PFSK-1 (cell line): ENCODE results near the gene ACAP2.

Experiments used
- FOXP2 ChIP-seq: optimal IDR thresholded peaks from 2 replicates; pipeline ENCODE3; 2011; ENCODE audit warnings: borderline replicate concordance, control low read depth, inconsistent platforms; ENCODE audit not compliant: insufficient read depth; ENCODE audit errors: extremely low read length, extremely low read depth
- POLR2AphosphoS5 ChIP-seq: IDR thresholded peaks from 2 replicates; pipeline ENCODE4 v1.6.1; 2012; ENCODE audit warnings: low read depth, mild to moderate bottlenecking, control low read depth, low read length, moderate library complexity
- SIN3A ChIP-seq: IDR thresholded peaks from 2 replicates; pipeline ENCODE4 v1.6.1; 2012; ENCODE audit warnings: mild to moderate bottlenecking, low read length, moderate library complexity, borderline replicate concordance; ENCODE audit not compliant: insufficient read depth
- TAF1 ChIP-seq: IDR thresholded peaks from 2 replicates; pipeline ENCODE4 v1.6.1; 2012; ENCODE audit warnings: low read length, control low read depth, borderline replicate concordance; ENCODE audit not compliant: insufficient read depth
- TF ChIP-seq, protein P1 (sequence below), 2 experiments: IDR thresholded peaks; 2 replicates each; pipeline versions ENCODE4 v1.6.1 to v1.8.0; 2011 to 2012; ENCODE audit warnings: low read depth in 2 of 2, low read length in 2 of 2, control low read depth in 1 of 2, inconsistent platforms in 1 of 2, mild to moderate bottlenecking in 1 of 2, moderate library complexity in 1 of 2; ENCODE audit not compliant: insufficient read depth in 1 of 2

Gene ACAP2

DNA sequence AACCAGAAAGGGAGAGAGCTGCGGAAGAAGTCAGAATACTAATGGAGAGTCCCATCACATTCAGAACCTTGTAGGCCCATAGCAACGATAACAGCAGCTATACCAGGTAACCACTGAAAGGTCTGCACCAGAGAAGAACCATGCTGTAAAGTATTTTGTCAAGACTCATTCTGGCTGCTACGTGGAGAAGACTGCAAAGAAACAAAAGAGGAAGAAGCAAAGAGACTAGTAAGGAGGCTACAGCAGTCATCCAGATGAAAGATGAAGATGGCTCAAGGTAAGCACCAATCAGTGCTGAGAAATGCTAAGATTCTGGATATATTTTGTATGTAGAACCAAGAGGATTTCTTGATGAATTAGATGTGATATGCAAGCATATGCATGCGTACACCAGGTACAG is 39.6 kb downstream of the ACAP2 start:
- TF ChIP-seq TAF1 = no peak
- TF ChIP-seq SIN3A = no peak
- TF ChIP-seq POLR2AphosphoS5 = no peak
- TF ChIP-seq, protein P1, sequence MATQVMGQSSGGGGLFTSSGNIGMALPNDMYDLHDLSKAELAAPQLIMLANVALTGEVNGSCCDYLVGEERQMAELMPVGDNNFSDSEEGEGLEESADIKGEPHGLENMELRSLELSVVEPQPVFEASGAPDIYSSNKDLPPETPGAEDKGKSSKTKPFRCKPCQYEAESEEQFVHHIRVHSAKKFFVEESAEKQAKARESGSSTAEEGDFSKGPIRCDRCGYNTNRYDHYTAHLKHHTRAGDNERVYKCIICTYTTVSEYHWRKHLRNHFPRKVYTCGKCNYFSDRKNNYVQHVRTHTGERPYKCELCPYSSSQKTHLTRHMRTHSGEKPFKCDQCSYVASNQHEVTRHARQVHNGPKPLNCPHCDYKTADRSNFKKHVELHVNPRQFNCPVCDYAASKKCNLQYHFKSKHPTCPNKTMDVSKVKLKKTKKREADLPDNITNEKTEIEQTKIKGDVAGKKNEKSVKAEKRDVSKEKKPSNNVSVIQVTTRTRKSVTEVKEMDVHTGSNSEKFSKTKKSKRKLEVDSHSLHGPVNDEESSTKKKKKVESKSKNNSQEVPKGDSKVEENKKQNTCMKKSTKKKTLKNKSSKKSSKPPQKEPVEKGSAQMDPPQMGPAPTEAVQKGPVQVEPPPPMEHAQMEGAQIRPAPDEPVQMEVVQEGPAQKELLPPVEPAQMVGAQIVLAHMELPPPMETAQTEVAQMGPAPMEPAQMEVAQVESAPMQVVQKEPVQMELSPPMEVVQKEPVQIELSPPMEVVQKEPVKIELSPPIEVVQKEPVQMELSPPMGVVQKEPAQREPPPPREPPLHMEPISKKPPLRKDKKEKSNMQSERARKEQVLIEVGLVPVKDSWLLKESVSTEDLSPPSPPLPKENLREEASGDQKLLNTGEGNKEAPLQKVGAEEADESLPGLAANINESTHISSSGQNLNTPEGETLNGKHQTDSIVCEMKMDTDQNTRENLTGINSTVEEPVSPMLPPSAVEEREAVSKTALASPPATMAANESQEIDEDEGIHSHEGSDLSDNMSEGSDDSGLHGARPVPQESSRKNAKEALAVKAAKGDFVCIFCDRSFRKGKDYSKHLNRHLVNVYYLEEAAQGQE (IDR thresholded peaks at IDR 0.05; ENCODE audit: insufficient read depth in 1 of 2, low read depth in 2 of 2, low read length in 2 of 2) = no peak
- no peak for TF ChIP-seq FOXP2

DNA sequence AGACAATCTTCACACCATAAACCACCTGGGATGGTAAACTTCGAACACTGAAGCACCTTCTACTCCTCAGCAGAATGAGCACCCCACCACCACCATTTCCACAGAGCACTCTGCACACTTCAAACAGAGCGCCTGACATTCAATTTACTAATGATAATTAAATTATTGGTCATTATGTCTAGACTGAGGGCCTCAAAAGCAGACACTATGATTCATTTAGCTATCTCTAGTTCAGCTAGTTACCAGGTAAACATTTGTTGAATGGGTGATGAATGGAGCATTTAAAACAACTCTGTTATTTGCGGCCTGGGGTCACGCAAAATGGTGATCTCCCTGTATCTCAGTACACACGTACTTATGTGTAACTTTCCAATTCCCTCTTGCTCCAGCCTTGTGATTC is 40.9 kb downstream of the ACAP2 start:
- TF ChIP-seq TAF1 (no peak), FOXP2 (no peak), POLR2AphosphoS5 (no peak), SIN3A (no peak)
- TF ChIP-seq, protein P1 (IDR thresholded peaks at IDR 0.05; ENCODE audit: insufficient read depth in 1 of 2, low read depth in 2 of 2, low read length in 2 of 2) = no peak

DNA sequence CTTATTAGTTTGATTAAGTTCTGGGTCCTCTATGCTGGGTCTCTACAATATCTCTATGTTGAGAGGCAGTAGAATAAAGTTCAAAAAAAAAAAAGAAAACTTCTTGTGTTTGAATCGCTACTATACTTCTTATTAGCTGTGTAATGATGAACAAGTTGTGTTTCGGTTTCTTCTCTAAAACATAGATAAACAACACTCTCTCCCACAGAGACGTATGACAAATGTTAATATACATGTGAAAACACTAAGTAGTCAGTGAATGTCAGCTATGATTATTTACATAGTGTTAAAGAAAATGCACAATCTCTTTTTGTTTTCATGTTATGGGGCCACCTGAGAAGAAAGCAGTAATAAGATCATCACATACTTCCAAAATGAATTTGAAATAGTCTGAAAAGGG is 45.3 kb downstream of the ACAP2 start:
- TF ChIP-seq SIN3A (no peak), FOXP2 (no peak), POLR2AphosphoS5 (no peak), TAF1 (no peak)
- TF ChIP-seq, protein P1 (IDR thresholded peaks at IDR 0.05; ENCODE audit: insufficient read depth in 1 of 2, low read depth in 2 of 2, low read length in 2 of 2) = no peak

DNA sequence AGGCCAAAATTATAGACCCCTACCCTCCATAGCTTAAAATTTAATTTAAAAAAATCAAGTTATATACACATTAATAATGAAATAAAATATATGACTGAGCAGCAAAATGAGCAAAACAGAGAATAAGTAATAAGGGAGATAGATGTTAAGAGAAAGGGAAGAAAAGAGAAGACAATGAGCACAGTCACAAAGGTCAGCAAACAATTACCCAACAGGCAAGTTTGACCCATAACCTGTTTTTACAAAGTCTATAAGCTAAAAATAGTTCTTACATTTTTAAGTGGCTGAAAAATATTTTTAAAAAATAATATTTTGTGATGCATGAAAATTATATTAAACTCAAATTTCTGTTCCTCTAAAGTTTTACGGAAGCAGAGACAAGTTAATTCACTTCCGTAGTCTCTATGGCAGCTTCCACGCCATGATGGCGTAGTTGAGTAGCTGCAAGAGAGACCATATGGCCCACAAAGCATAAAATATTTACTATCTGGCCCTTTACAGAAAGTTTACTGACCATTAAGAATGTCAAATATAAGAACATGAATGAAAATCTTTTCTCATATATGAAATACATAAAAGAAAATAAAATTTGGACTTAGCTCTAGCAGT is 47.5 kb downstream of the ACAP2 start:
- TF ChIP-seq FOXP2 (no peak), SIN3A (no peak), POLR2AphosphoS5 (no peak), TAF1 (no peak)
- TF ChIP-seq, protein P1 (IDR thresholded peaks at IDR 0.05; ENCODE audit: insufficient read depth in 1 of 2, low read depth in 2 of 2, low read length in 2 of 2) = no peak
